ENCODE measurements around the gene HTR7. TPM values are rescaled to one million over a fixed set of nuclear protein-coding genes. Genes with fewer than 3 reads are reported as not detected.

HTR7 gene
- total RNA-seq, 2 donors from 2014 or later: not detected

DNA sequence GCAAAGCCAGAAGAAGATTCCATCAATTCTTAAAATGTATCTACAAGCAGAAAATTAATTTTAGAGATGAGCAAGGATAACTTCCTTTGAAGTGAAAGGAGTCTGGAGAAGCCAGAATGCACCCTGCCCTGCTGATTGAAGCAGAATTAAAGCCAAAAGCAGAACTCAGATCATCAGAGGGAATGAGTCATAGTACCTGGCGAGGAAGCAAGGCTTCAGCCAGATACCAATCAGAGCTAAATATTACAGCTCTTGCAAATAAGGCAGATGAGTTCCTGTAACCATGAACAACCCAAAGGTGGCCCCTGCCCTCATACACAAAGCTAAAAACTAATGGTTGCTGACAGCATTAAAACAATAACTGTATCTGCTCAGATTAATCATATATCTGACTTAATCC lies 10.4 kb downstream of the HTR7 start:
- intact Hi-C loops (cut with DNase I): no loop called here
- H3K4me1 ChIP-seq: no peaks in the 10 kb centered on the region
- TF ChIP-seq, protein P1, sequence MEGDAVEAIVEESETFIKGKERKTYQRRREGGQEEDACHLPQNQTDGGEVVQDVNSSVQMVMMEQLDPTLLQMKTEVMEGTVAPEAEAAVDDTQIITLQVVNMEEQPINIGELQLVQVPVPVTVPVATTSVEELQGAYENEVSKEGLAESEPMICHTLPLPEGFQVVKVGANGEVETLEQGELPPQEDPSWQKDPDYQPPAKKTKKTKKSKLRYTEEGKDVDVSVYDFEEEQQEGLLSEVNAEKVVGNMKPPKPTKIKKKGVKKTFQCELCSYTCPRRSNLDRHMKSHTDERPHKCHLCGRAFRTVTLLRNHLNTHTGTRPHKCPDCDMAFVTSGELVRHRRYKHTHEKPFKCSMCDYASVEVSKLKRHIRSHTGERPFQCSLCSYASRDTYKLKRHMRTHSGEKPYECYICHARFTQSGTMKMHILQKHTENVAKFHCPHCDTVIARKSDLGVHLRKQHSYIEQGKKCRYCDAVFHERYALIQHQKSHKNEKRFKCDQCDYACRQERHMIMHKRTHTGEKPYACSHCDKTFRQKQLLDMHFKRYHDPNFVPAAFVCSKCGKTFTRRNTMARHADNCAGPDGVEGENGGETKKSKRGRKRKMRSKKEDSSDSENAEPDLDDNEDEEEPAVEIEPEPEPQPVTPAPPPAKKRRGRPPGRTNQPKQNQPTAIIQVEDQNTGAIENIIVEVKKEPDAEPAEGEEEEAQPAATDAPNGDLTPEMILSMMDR (IDR thresholded peaks at IDR 0.05): no peak
- TF ChIP-seq POLR2A (IDR thresholded peaks at IDR 0.05): no peak
- DNase-seq (peak in 1 of 4 donors; percentile 24), ATAC-seq (no peak)
- no peak overlapping the region for H3K4me3 ChIP-seq
- H3K27ac ChIP-seq: no peak overlapping the region
- 4 to 10% methylated on average over 1 of the region's 1 CpG for WGBS, 2 donors
- no peaks in the 10 kb centered on the region for H3K27me3 ChIP-seq
- H3K9me3 ChIP-seq: no peaks in the 10 kb centered on the region
- no peaks in the 10 kb centered on the region for H3K36me3 ChIP-seq (replicated peaks in 1 of 2; ENCODE audit: insufficient read depth in 1 of 2, low read depth in 2 of 2)

DNA sequence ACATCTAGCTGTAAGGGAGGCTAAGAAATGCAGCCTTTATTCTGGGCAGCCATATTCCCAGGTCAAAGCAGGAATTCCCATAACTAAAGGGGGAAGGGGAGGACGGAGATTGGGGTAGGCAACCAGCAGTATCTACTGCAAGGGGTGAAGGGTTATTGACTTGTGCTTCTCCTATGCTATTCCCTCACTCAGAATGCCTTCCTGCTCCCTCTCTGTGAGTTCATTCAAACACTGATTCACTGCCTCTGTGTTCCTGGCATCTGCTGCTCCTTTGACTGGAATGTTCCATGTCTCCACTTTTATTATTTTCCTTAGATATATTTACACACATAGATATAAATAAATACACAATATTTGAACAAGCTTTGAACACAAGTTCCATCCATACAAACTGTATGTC lies 11.1 kb downstream of the HTR7 start:
- Histone ChIP-seq H3K36me3 (replicated peaks in 1 of 2; ENCODE audit: insufficient read depth in 1 of 2, low read depth in 2 of 2) (no peaks in the 10 kb centered on the region), H3K27me3 (no peaks in the 10 kb centered on the region), H3K27ac (no peak overlapping the region), H3K9me3 (no peaks in the 10 kb centered on the region), H3K4me3 (no peak overlapping the region), H3K4me1 (no peaks in the 10 kb centered on the region)
- ATAC-seq: no peak
- TF ChIP-seq, protein P1 (IDR thresholded peaks at IDR 0.05): no peak
- TF ChIP-seq POLR2A (IDR thresholded peaks at IDR 0.05): no peak
- intact Hi-C loops (cut with DNase I): no loop called here
- no peak for DNase-seq
- 32 to 56% methylated on average over 1 of the region's 1 CpG for WGBS, 2 donors

DNA sequence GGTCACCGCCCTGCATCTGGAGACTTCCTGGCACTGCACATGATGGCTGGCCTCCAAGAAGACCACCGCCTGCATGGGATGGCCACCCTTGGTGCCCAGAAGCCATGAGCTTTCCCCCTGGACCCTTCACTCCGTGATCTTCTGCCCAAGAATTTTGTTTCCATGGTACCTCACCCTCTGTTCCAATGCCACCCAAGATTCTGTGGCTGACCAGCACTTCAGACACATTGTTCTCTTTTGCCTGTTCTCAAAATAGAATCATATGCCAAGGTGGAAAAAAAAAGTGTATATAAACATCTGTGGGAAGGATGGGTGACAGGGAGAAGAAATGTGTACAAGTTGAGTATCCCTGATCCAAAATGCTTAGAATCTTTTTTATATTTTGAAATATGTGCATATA lies 12.1 kb downstream of the HTR7 start:
- Histone ChIP-seq H3K9me3 (no peaks in the 10 kb centered on the region), H3K4me1 (no peaks in the 10 kb centered on the region), H3K36me3 (replicated peaks in 1 of 2; ENCODE audit: insufficient read depth in 1 of 2, low read depth in 2 of 2) (no peaks in the 10 kb centered on the region), H3K27me3 (no peaks in the 10 kb centered on the region), H3K27ac (no peak overlapping the region), H3K4me3 (no peak overlapping the region)
- DNase-seq (no peak), ATAC-seq (no peak)
- WGBS, 2 donors: 62 to 76% methylated on average over 3 of the region's 3 CpGs
- intact Hi-C loops (cut with DNase I): no loop called here
- TF ChIP-seq POLR2A (IDR thresholded peaks at IDR 0.05): no peak
- TF ChIP-seq, protein P1 (IDR thresholded peaks at IDR 0.05): no peak

DNA sequence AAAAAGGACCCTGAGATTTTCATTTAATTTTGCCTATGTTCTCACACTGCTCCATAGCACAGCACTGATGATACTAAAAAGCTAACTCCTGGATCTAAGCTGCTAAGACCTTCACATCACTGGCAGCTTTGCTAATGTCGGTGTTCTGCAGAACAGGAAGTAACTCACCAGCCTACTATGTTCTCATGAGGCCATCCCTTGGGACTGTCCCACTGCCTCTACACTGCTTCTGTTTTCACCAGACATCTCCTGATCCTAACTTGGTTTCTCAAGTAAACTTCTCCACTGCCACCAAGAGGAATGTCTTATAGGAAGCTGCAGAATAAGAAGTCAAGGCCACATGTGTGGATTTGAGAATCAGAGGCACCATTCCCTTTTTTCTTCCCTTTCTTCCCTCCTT lies 15.1 kb downstream of the HTR7 start:
- H3K27me3 ChIP-seq: no peaks in the 10 kb centered on the region
- ATAC-seq: no peak
- intact Hi-C loops (cut with DNase I): no loop called here
- WGBS, 2 donors: 78 to 86% methylated on average over 1 of the region's 1 CpG
- no peak for DNase-seq
- no peak overlapping the region for H3K4me3 ChIP-seq
- H3K36me3 ChIP-seq (replicated peaks in 1 of 2; ENCODE audit: insufficient read depth in 1 of 2, low read depth in 2 of 2): no peaks in the 10 kb centered on the region
- H3K27ac ChIP-seq: no peak overlapping the region
- H3K4me1 ChIP-seq: no peaks in the 10 kb centered on the region
- H3K9me3 ChIP-seq: no peaks in the 10 kb centered on the region
- no peak for TF ChIP-seq POLR2A (IDR thresholded peaks at IDR 0.05)
- TF ChIP-seq, protein P1 (IDR thresholded peaks at IDR 0.05): no peak

DNA sequence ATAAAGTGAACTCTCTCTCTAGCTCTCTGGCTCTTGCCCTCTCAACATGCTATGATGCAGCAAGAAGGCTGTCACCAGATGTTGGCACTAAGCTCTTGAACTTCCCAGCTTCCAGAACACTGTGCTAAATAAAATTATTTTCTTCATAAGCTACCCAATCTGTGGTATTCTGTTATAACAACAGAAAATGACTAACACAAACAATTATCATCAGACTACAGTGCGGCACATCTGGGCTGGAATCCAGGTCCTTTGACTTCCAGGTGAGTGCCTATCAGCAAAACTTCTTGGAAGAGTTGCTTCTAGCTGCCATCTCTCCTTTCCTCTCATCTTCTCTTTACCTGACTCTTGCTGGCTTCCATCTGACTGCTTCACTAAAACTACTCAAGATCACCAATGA lies 20.4 kb downstream of the HTR7 start:
- no peak for TF ChIP-seq POLR2A (IDR thresholded peaks at IDR 0.05)
- TF ChIP-seq, protein P1 (IDR thresholded peaks at IDR 0.05): no peak
- H3K4me3 ChIP-seq: no peak overlapping the region
- no peak for DNase-seq

More for the DNA sequence above, 20.4 kb downstream of the HTR7 start:
- Histone ChIP-seq H3K27me3 (no peaks in the 10 kb centered on the region), H3K27ac (no peak overlapping the region), H3K9me3 (no peaks in the 10 kb centered on the region), H3K36me3 (replicated peaks in 1 of 2; ENCODE audit: insufficient read depth in 1 of 2, low read depth in 2 of 2) (no peaks in the 10 kb centered on the region), H3K4me1 (no peaks in the 10 kb centered on the region)
- 61 to 70% methylated on average over 1 of the region's 1 CpG for WGBS, 2 donors
- intact Hi-C loops (cut with DNase I): no loop called here
- ATAC-seq: no peak

Data from body of pancreas (tissue), 4 donors.